HuH-7.5 (cell line): ENCODE data around the gene BCAN.
A peak's percentile ranks its signal among the peaks of the same experiment; 100 is the strongest.

Experiments
- DNase-seq: peaks from one replicate; pipeline ENCODE4 v3.0.0; 2011; ENCODE audit warnings: low spot score

BCAN gene

GRCh38 chr1:156644640-156645039 is 2.7 kb downstream of the BCAN start:
- DNase-seq = no peak

- DNase-seq = no peak
Observed at GRCh38 chr1:156645056-156645455, 3.1 kb downstream of the BCAN start.

GRCh38 chr1:156645666-156646065 is 3.7 kb downstream of the BCAN start:
- no peak for DNase-seq

DNA sequence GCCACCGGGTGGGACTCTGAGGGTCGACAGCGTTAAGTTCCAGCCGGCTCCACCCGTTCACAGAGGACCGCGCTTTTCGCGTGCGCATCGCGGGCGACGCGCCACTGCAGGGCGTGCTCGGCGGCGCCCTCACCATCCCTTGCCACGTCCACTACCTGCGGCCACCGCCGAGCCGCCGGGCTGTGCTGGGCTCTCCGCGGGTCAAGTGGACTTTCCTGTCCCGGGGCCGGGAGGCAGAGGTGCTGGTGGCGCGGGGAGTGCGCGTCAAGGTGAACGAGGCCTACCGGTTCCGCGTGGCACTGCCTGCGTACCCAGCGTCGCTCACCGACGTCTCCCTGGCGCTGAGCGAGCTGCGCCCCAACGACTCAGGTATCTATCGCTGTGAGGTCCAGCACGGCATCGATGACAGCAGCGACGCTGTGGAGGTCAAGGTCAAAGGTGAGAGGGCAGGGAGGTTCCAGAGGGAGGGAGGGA is 4.9 kb downstream of the BCAN start:
- no peak for DNase-seq

DNA sequence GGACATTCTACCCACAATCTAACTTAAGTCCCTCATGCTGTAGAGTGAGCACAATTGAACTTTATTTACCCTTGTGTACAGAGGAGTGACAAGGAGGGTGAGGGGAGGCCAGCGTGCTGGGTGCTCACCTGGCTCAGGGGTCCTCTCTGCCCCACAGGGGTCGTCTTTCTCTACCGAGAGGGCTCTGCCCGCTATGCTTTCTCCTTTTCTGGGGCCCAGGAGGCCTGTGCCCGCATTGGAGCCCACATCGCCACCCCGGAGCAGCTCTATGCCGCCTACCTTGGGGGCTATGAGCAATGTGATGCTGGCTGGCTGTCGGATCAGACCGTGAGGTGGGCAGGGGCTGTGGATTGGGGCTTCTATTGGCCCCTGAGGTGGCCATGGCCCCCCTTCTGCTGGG is 5.4 kb downstream of the BCAN start:
- no peak for DNase-seq

DNA sequence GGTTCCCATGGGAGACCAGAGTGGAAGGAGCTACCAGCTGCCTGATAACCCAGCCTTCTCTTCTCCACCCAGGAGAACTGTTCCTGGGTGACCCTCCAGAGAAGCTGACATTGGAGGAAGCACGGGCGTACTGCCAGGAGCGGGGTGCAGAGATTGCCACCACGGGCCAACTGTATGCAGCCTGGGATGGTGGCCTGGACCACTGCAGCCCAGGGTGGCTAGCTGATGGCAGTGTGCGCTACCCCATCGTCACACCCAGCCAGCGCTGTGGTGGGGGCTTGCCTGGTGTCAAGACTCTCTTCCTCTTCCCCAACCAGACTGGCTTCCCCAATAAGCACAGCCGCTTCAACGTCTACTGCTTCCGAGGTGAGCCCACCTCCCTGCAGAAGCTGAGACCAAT is 6.6 kb downstream of the BCAN start:
- DNase-seq = no peak

GRCh38 chr1:156648951-156649350 is 7.0 kb downstream of the BCAN start:
- no peak for DNase-seq

- DNase-seq = no peak
Observed at GRCh38 chr1:156652131-156652991, 10.4 kb downstream of the BCAN start.

GRCh38 chr1:156652992-156653355 is 11.1 kb downstream of the BCAN start:
- DNase-seq = no peak

DNA sequence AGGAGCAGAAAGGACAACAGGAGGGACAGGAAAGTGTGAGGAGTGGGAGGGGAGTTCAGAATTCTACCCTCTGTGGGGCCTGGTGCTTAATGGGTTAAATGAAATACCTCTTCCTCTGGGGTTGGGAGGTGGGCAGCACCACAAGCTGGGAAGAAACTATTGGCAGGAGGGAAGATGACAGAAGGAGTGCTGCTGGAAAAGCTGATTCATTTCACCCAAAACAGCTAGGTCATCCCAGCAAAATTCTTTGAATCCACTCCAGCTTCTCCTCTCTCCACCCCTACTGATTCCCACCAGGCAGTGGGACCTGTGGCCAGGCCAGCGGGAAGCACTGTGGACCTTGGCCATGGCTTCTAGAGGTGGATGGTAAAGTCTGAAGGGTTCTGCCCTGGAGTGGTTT is 12.8 kb downstream of the BCAN start:
- DNase-seq = no peak

GRCh38 chr1:156655151-156655903 is 13.4 kb downstream of the BCAN start:
- DNase-seq = no peak

DNA sequence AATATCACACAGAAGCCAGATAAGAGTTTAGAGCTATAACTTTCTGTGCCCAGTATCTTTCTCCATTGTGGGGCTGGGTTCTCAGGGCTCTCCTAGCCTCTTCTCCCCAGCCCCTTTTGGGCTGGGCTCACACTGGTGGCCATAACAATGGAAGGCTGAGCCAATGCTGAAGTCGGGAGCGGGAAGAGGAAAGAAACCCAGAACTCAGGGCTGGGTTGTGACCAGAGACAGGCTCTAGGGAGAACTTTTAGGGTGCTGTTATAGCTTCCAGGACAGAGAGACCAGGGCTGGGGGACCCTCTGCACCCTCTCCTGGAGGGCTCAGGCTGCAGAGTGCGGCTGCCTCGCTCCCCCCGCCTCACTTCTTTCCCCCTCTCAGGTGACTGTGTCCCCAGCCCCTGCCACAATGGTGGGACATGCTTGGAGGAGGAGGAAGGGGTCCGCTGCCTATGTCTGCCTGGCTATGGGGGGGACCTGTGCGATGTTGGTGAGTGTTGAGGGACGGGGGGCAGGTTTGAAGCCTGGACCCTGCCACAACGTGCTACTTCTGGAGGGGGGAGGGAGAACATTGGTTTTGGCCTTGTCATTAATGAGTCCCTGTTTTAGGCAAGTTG is 14.1 kb downstream of the BCAN start:
- no peak for DNase-seq

DNA sequence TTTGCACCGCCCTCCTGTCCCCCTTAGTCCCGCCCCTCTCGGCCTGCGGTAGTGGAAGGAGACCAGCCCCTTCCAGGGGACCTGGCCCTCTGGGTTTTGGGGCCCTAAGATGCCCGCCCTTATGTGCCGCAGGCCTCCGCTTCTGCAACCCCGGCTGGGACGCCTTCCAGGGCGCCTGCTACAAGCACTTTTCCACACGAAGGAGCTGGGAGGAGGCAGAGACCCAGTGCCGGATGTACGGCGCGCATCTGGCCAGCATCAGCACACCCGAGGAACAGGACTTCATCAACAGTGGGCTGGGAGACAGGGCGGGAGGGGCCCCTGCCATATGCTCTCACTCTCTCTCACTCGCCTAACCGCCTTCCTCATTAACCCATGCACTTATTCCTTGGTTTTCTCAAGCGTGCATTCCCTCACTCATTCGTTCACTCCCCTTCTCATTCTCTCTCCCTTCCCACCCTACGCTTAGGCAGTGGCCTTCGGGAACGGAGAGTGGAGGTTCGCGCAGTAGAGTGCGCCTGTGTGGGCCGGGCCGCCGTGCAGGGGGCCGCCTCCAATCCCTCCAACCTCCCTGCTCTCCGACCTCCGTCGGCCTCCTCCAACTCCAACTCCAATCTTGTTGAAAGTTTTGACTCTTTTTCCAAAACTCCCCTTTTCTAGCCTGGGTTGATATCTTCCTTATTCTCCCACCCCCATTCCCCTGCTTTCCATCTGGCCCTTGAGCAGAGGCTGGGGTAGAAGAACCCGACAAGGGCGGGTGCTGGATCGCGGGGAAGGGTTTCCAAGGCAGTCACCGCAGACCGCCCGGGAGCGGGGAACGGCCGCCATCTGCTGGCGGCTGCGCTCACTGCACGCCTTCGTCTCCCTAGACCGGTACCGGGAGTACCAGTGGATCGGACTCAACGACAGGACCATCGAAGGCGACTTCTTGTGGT is 15.2 kb downstream of the BCAN start:
- peak; percentile 93 for DNase-seq

- DNase-seq = no peak
Observed at GRCh38 chr1:156657741-156658319, 15.9 kb downstream of the BCAN start.

DNA sequence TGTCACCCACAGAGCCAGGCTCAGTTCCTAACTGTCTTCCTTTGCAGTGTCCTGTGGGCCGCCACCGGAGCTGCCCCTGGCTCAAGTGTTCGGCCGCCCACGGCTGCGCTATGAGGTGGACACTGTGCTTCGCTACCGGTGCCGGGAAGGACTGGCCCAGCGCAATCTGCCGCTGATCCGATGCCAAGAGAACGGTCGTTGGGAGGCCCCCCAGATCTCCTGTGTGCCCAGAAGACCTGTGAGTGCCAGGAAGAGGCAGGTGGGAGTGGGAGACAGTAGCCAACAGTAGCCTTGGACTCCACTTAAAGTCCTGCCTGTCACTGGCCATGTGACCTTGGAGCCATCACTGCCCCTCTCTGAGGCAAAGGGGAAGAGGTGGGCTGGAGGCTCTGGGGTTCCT is 16.6 kb downstream of the BCAN start:
- no peak for DNase-seq

DNA sequence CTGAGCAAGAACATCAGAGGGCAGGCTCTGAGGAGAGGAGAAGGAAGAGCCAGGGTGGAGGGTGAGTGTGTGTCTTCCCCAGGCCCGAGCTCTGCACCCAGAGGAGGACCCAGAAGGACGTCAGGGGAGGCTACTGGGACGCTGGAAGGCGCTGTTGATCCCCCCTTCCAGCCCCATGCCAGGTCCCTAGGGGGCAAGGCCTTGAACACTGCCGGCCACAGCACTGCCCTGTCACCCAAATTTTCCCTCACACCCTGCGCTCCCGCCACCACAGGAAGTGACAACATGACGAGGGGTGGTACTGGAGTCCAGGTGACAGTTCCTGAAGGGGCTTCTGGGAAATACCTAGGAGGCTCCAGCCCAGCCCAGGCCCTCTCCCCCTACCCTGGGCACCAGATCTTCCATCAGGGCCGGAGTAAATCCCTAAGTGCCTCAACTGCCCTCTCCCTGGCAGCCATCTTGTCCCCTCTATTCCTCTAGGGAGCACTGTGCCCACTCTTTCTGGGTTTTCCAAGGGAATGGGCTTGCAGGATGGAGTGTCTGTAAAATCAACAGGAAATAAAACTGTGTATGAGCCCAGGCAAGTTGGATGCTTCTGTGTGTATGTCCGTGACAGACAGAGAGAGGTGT is 17.1 kb downstream of the BCAN start:
- no peak for DNase-seq

- no peak for DNase-seq
Observed at GRCh38 chr1:156659661-156659987, 17.7 kb downstream of the BCAN start.

- peak; percentile 99 for DNase-seq
Observed at GRCh38 chr1:156659988-156660751, 18.3 kb downstream of the BCAN start.

- no peak for DNase-seq
Observed at GRCh38 chr1:156660752-156661112, 18.8 kb downstream of the BCAN start.

DNA sequence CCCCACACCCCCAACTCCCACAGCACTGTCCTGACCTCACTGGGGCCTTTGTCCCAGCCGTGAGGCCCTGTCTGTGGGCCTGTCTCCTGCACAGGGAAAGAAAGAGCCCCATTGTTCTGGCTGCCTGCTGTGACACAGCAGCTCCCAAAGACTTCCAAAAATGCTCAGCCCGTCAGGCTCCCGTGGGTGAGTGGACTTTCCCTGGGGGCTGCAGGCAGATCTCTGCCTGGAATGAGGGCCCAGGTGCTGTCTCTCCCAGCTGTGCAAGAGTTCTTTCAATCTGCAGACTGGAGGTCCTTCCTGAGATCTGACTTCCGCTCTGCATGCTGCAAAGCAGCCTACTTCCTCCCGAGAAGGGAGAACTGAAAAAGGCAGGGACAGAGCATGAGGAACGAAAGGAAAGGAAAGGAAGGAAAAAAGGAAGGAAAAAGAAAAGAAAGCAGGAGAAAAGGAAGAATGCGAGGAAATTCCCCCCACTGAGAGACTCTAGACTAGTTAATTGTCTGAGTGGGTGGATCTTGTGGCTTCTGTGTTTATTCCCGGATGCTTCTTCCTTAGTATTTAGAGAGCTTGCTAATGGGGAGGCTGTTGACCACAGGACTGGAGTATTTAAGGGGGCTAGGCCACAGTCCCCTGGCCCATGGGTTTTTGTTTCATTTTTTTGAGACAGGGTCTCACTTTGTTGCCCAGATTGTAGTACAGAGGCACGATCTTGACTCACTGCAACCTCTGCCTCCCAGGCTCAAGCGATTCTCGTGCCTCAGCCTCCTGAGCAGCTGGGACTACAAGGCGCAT is 20.3 kb downstream of the BCAN start:
- DNase-seq = no peak
